HUES6 (cell line): ENCODE data around the gene ZMAT1.

Experiments
- H3K27ac ChIP-seq: 2 replicates; pipeline ENCODE4 v1.7.0; 2013; ENCODE audit warnings: low read depth, mild to moderate bottlenecking, low read length, inconsistent platforms
- H3K27me3 ChIP-seq: 2 replicates; pipeline ENCODE4 v1.6.1; 2013; ENCODE audit warnings: low read length; ENCODE audit not compliant: control insufficient read depth, insufficient read depth
- H3K36me3 ChIP-seq: 2 replicates; pipeline ENCODE4 v1.6.1; 2013; ENCODE audit warnings: low read length; ENCODE audit not compliant: control insufficient read depth, insufficient read depth
- H3K4me1 ChIP-seq: 2 replicates; pipeline ENCODE4 v1.6.1; 2013; ENCODE audit warnings: low read length; ENCODE audit not compliant: control insufficient read depth, insufficient read depth
- H3K4me3 ChIP-seq: 2 replicates; pipeline ENCODE4 v1.5.1; 2013; ENCODE audit warnings: low read depth, low read length
- H3K9ac ChIP-seq: one replicate; pipeline ENCODE4 v1.6.1; 2013; ENCODE audit warnings: mild to moderate bottlenecking, low read length
- H3K9me3 ChIP-seq: 2 replicates; pipeline ENCODE4 v1.6.1; 2013; ENCODE audit warnings: low read depth, low read length; ENCODE audit not compliant: control insufficient read depth, insufficient read depth

Gene ZMAT1

GRCh38 chrX:101918751-101919150 is 13.1 kb downstream of the ZMAT1 start:
- Histone ChIP-seq H3K27ac (no peak overlapping the region), H3K4me1 (no peaks in the 10 kb centered on the region), H3K9ac (no peak overlapping the region), H3K36me3 (no peaks in the 10 kb centered on the region), H3K27me3 (no peaks in the 10 kb centered on the region; the same call in 1 of the 2 replicates), H3K9me3 (0 out of 2 replicates have a peak, but pooled peaks cover 4% of the 10 kb centered on the region), H3K4me3 (no peak overlapping the region)

- no peak overlapping the region for H3K27ac ChIP-seq
- peaks cover 19% of the 10 kb centered on the region for H3K9me3 ChIP-seq
- no peak overlapping the region for H3K9ac ChIP-seq
- no peak overlapping the region for H3K4me3 ChIP-seq
- H3K36me3 ChIP-seq: no peaks in the 10 kb centered on the region
- no peaks in the 10 kb centered on the region; the same call in 1 of the 2 replicates for H3K27me3 ChIP-seq
- H3K4me1 ChIP-seq: peaks cover 5% of the 10 kb centered on the region; the same call in 1 of the 2 replicates
Measured at GRCh38 chrX:101906136-101906796, 25.6 kb downstream of the ZMAT1 start.

- no peak overlapping the region for H3K4me3 ChIP-seq
- no peaks in the 10 kb centered on the region for H3K36me3 ChIP-seq
- no peak overlapping the region for H3K9ac ChIP-seq
- H3K27ac ChIP-seq: no peak overlapping the region
- peaks cover 13% of the 10 kb centered on the region; the same call in 1 of the 2 replicates for H3K9me3 ChIP-seq
- no peaks in the 10 kb centered on the region; the same call in 1 of the 2 replicates for H3K27me3 ChIP-seq
- H3K4me1 ChIP-seq: peaks cover 5% of the 10 kb centered on the region; the same call in 1 of the 2 replicates
Measured at GRCh38 chrX:101904996-101905395, 26.8 kb downstream of the ZMAT1 start.
